Smooth muscle cell (in vitro differentiated cells): Measurements from ENCODE around the gene ARHGAP42. TPM values are rescaled to one million over a fixed set of nuclear protein-coding genes. Genes with fewer than 3 reads are reported as not detected.

Experiments used
- DNase-seq: peaks from one replicate; lab custom pipeline; 2025; ENCODE audit not compliant: unreplicated experiment; lab: John Stamatoyannopoulos, UW
- H2AFZ ChIP-seq: fragments of 200-600 bp; sonication (generic); 2 replicates; pipeline ENCODE4 v1.6.0; 2016; ENCODE audit warnings: antibody characterized with exemption, low read depth, mild to moderate bottlenecking
- H3F3A ChIP-seq: fragments of 200-600 bp; sonication (generic); 2 replicates; pipeline ENCODE4 v1.6.0; 2017; ENCODE audit warnings: antibody characterized with exemption, low read depth
- H3K27ac ChIP-seq: fragments of 200-600 bp; sonication (generic); 2 replicates; pipeline ENCODE4 v1.5.1; 2016; ENCODE audit warnings: low read depth, mild to moderate bottlenecking
- H3K27me3 ChIP-seq: fragments of 200-600 bp; sonication (generic); 2 replicates; pipeline ENCODE4 v1.6.1; 2016; ENCODE audit warnings: low read depth, mild to moderate bottlenecking
- H3K36me3 ChIP-seq: fragments of 200-600 bp; sonication (generic); 2 replicates; pipeline ENCODE4 v1.5.1; 2016; ENCODE audit warnings: low read depth
- H3K4me1 ChIP-seq: fragments of 200-600 bp; sonication (generic); 2 replicates; pipeline ENCODE4 v1.5.1; 2016; ENCODE audit warnings: low read depth
- H3K4me2 ChIP-seq: fragments of 200-600 bp; sonication (generic); 2 replicates; pipeline ENCODE4 v1.6.0; 2016; ENCODE audit warnings: mild to moderate bottlenecking
- H3K4me3 ChIP-seq: fragments of 200-600 bp; sonication (generic); 2 replicates; pipeline ENCODE4 v1.5.1; 2016; ENCODE audit warnings: mild to moderate bottlenecking
- H3K79me2 ChIP-seq: fragments of 200-600 bp; sonication (generic); 2 replicates; pipeline ENCODE4 v1.6.0; 2016; ENCODE audit warnings: low read depth, mild to moderate bottlenecking
- H3K9ac ChIP-seq: fragments of 200-600 bp; sonication (generic); 2 replicates; pipeline ENCODE4 v1.6.0; 2016; ENCODE audit warnings: low read depth
- H3K9me3 ChIP-seq: fragments of 200-600 bp; sonication (generic); replicated peaks from 2 replicates; pipeline ENCODE4 v1.5.1; 2016; ENCODE audit warnings: low read depth
- H4K20me1 ChIP-seq: fragments of 200-600 bp; sonication (generic); 2 replicates; pipeline ENCODE4 v1.6.0; 2016; ENCODE audit warnings: low read depth
- CTCF ChIP-seq: fragments of 200-600 bp; sonication (generic); IDR thresholded peaks from 2 replicates; pipeline ENCODE4 v1.5.1; 2017; ENCODE audit warnings: borderline replicate concordance, mild to moderate bottlenecking, antibody characterized with exemption; ENCODE audit not compliant: insufficient read depth, poor library complexity, severe bottlenecking
- WGBS: methylation state at CpG from one replicate; pipeline ENCODE4 v1.1.7; 2016; ENCODE audit warnings: low lambda C conversion rate; 5-methylcytosine and 5-hydroxymethylcytosine counted together
- polyA plus RNA-seq: library from polyadenylated mRNA; unstranded; fragments of >200 nt; fragmentation: Nextera tagmentation; extraction: Ambion mirVana; gene quantifications from 2 replicates; pipeline ENCODE4 v1.2.1, GENCODE V29; 2016
- total RNA-seq: library from RNA; depleted of rRNA; stranded (reverse); fragments of >200 nt; gene quantifications from 2 replicates; pipeline ENCODE4 v1.2.3, GENCODE V29; 2014

The ARHGAP42 gene
- total and polyA plus RNA-seq, 2 experiments from 2014 or later: 12.2 to 53.4 TPM

- Histone ChIP-seq H3K4me3 (no peak overlapping the region), H3K9ac (peak overlapping the region; percentile 42), H3K4me1 (peaks cover 58% of the 10 kb centered on the region), H4K20me1 (no peaks in the 10 kb centered on the region), H3K27me3 (no peaks in the 10 kb centered on the region), H3K9me3 (no peaks in the 10 kb centered on the region), H3K4me2 (peak overlapping the region; percentile 78), H3K79me2 (peaks cover 65% of the 10 kb centered on the region), H3F3A (peaks cover 20% of the 10 kb centered on the region), H2AFZ (no peak overlapping the region), H3K36me3 (no peaks in the 10 kb centered on the region), H3K27ac (peak overlapping the region; percentile 95)
- no peak for TF ChIP-seq CTCF
- WGBS: 63% methylated on average over 2 of the region's 2 CpGs
- DNase-seq: no peak
These were observed 51.7 kb downstream of the ARHGAP42 start for GRCh38 chr11:100738701-100739270.

- TF ChIP-seq CTCF: no peak
- no peak overlapping the region for H2AFZ ChIP-seq
- H3K4me3 ChIP-seq: peak overlapping the region; percentile 8
- peak overlapping the region; percentile 48 for H3K9ac ChIP-seq
- H3K79me2 ChIP-seq: peaks cover 65% of the 10 kb centered on the region
- peaks cover 58% of the 10 kb centered on the region for H3K4me1 ChIP-seq
- no peak for DNase-seq
- no peaks in the 10 kb centered on the region for H3K9me3 ChIP-seq
- peaks cover 20% of the 10 kb centered on the region for H3F3A ChIP-seq
- H4K20me1 ChIP-seq: no peaks in the 10 kb centered on the region
- 9% methylated on average over 3 of the region's 3 CpGs for WGBS
- no peaks in the 10 kb centered on the region for H3K36me3 ChIP-seq
- H3K4me2 ChIP-seq: peak overlapping the region; percentile 78
- no peaks in the 10 kb centered on the region for H3K27me3 ChIP-seq
- H3K27ac ChIP-seq: peak overlapping the region; percentile 95
These were observed 52.6 kb downstream of the ARHGAP42 start for GRCh38 chr11:100739666-100740065.

GRCh38 chr11:100740440-100740839 is 53.4 kb downstream of the ARHGAP42 start:
- Histone ChIP-seq H3K9me3 (no peaks in the 10 kb centered on the region), H4K20me1 (no peaks in the 10 kb centered on the region), H3K4me3 (peak overlapping the region; percentile 8), H3K4me2 (peak overlapping the region; percentile 78), H2AFZ (no peak overlapping the region), H3K9ac (peak overlapping the region; percentile 48), H3K4me1 (peaks cover 54% of the 10 kb centered on the region), H3K27ac (peak overlapping the region; percentile 95), H3K27me3 (no peaks in the 10 kb centered on the region), H3K79me2 (peaks cover 68% of the 10 kb centered on the region), H3K36me3 (no peaks in the 10 kb centered on the region), H3F3A (peaks cover 20% of the 10 kb centered on the region)
- DNase-seq: no peak
- 58% methylated on average over 2 of the region's 2 CpGs for WGBS
- no peak for TF ChIP-seq CTCF
